GM18867 (cell line): ENCODE data around the gene NEBL.
A peak's percentile ranks its signal among the peaks of the same experiment; 100 is the strongest.

Experiments
- ATAC-seq: cut with Tn5 transposase; IDR thresholded peaks from one replicate; pipeline ENCODE4 v1.9.1; 2021; ENCODE audit warnings: mild to moderate bottlenecking, moderate library complexity; ENCODE audit not compliant: unreplicated experiment

The NEBL gene

DNA sequence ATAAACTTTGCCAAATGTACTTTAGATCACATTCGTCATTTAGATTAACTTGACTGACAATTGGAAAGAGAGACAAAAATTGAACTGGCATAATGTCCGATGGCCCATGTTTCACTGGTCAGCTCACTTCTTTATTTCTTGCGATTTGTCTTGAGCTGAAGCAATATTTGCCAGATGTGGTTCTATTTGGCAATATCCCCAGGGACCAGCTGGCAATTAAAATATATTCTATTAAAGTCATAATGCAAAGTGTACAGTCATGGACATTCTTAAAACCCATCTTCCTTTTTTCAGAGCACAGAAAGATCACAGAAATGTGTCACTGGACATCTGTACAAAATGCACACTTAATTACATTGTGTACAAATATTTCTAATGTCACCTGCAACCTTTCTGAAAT, 26.3 kb downstream of the NEBL start:
- no peak for ATAC-seq

DNA sequence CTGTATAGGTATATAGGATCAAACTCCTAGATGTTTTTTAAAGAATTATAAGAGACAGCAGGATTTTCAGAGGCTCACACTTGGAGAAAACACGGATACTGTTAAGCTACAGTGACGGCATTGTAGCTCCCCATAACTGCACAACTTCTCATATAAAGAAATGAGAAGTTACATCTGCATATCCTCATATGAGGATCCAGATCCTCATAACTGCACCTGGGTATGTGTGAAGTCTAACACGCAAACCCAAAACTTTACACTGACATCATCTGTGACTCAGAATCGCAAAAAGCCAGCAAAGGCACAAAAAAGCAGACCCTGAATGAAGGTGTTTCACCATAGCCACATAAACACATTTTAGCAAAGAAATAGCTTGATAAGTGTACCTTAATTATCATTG, 34.1 kb downstream of the NEBL start:
- peak; percentile 64 for ATAC-seq

DNA sequence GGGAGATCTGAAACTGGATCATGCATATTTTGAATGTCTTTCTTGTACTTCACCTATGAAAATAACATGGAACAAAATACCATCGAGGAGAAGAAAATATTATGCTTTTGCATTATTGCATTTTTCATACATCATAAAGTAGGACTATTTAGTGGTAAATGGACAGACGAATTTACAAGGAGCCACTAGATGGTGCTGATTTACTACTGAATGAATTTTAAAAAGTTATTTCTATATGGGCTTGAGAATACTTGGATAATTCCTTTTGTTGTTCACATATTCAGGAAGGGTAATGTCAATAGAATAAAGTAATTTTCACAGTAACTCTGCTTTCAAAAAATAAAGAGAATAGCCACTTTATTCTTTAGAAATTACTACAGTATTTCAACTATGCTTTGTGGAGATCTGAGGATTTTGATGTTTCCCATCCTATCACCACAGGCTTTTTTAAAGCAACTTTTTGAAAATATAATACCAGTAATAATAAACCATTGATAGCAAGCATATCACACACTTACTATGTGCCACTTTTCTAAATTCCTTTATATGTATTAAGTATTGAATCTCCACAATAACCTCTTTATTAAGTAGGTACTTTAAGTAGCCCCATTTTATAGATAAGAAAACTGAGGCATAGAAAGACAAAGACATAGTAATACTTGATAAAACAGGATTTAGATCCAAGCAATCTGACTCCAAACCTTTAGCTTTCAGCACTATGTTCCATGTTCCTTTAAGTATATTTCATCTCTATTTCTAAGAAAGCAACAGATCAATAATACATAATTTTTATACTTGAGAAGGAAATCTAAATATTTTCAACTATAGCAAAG, 38.6 kb downstream of the NEBL start:
- ATAC-seq = no peak

DNA sequence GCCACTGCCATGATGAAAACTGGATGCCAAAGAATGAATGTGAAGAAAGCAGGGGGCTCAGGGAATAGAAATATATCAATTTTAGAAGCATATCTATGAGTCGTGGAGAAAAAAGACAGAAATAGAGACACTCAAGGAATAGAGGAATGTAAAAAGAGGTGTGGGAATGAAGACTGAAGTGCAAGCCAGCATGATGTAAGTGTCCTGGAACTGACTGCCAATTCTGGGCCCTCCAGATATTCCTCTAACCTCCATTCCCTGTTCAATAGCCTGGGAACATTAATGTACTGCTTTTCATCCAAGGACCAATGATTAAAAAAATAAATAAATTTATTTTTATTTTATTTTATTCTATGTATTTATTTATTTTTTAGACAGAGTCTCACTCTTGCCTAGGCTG, 40.6 kb downstream of the NEBL start:
- no peak for ATAC-seq

DNA sequence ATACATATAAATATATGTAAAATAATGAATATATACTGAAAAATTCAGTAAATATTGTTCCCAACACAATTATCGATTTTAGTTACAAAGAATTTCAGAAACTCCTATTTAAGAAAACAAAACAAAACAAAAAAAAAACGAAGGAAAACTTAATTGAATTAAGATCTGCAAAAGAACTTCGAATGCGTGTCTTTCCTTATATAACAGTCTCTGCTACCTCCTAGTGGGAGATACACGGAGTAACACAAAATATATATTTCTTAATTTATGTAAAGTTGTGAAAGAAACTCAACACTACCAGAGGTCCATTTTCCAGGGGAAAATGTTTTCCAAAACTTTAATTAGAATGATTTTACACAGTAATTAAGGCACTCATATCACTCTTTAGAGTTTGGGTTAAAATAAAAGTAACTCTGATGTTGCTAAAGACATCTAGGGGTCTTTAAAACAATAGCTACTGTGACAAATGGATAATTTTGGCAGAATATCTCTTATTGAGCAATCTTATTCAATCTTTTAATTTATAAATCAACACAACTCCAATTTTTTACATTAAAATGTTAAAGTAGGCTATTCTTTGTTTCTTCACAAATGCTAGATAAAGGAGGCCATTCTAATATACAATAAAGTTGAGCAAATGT, 41.6 kb downstream of the NEBL start:
- no peak for ATAC-seq

DNA sequence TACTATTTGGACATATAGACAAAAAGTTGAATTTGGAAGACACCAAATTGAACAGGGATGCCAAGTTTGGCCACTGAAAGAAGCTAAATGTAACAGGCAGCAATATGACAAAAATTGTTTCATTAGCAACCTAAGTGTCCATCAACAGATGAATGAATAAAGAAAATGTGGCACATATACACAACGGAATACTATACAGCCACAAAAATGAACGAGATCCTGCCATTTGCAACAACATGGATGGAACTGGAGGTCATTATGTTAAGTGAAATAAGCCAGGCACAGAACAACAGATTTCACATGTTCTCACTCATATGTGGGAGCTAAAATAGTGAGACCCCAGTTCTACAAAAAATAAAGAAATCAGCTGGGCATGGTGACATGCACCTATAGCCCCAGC, 43.8 kb downstream of the NEBL start:
- no peak for ATAC-seq

DNA sequence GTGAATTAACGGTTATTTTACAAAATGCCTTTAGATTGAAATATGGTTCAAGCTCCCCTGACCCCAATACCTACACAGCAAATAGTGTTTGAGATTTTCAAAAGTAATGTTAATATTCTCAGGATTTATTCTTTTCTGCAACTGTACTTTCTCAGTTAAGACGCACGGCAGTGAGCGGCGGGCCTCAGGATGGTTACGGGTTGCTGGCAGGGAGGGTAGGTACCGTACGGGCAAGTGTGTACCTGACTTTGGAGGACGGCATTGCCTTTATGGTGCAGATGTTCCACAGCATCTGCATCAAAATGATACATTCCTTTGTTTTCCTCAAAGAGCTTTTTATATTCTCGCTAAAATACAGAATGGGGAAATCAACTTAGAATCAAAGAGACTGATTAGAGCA, 44.8 kb downstream of the NEBL start:
- no peak for ATAC-seq

DNA sequence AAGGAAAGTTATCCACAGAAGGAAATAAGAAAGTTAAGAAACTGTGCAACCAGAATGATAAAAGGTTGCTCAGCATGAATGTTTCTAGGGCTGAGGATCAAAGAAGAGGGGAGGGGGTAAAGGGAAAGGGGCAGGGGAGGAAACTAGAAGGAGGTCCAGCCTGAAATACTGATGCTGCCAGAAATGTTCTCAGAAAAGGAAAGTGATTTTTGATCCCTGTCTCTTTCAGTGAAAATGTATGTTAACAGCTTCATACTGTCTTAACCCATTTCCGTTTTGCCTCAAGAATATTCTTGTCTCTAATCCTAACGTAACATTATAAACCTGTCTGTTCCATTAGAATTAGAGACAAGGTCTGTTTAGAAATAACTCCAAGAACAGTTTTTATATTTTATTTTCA, 49.6 kb downstream of the NEBL start:
- ATAC-seq = no peak

DNA sequence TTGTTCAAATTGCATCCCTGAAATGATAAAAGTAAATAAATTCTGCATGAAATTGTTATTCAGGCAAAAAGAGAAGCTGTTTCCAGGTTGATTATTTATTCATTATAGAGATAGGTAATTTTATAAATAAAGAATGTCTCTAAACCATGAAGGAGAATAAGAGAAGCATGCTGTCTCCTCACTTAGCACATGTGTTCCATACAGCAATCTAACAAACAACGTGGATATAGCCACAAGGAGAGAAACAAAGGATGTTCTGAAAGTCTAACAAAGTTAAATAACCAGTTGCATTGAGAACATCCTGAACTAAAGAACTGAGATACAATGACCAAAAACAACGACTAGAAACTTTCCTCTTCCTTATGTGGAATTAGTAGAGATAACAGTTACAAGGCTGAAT, 50.8 kb downstream of the NEBL start:
- no peak for ATAC-seq

DNA sequence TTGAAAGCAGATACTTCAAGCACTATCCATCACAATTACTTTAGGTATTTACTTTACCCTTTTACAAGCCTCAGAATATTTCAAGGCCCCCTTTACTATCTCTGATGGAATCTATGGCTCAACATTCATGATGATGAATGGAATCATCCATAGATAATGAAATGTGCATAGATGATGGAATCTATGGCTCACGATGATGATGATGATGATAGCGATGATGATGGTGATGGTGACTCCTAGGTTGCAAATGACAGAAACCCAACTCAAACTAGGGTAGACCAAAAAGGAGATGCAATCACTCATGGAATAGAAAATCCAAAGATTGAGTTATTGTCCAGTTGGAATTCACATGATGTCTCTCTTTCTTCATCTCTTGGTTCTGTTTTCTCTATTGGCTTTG, 55.7 kb downstream of the NEBL start:
- ATAC-seq = no peak

DNA sequence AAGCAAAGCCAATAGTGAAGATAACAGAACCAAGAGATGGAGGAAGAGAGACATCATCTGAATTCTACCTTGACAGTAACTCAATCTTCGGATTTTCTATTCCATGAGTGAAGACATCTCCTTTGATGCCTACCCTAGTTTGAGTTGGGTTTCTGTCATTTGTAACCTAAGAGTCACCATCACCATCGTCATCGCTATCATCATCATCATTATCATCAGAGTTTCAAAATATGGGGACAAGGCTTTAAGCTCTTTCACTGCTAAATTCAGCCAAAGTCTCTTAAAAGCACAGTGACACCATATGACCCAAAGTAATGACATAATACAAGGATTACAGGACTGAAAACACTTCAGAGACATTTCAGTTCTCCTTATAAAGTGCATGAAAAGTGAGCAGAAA, 57.2 kb downstream of the NEBL start:
- ATAC-seq = no peak

DNA sequence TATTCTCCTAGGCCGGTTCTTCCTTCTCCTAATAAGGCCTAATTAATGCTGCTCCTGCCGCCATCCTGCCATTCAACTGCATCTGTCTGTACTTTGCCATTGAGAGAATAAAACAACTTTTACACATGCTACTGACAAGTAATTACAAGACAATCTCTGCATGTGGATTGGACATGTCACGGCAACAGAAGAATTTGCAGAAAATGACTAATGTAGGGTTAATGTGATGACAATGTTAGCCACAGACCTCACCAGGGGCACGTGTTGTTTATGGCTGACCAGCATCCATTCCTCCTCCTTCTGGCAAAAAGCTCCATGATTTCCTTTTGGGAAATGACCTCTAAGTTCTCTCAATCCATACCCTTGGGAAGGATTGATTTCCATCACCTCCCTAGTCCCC, 58.0 kb downstream of the NEBL start:
- no peak for ATAC-seq

DNA sequence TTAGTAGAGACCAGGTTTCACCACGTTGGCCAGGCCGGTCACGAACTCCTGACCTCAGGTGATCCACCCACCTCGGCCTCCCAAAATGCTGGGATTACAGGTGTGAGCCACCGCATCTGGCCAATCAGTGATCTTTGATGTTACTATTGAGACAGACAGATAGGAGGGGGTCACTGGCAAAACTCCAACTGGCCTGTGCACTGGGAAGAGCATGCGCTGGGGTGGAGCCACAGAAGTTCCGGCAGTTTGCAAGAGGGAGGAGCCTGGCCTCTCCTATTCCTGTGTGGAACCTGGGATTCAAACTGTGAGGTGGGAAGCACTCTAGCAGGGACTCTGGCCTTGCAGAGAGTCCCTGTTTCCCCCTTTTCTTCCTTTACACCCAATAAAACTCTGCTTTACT, 60.7 kb downstream of the NEBL start:
- no peak for ATAC-seq

DNA sequence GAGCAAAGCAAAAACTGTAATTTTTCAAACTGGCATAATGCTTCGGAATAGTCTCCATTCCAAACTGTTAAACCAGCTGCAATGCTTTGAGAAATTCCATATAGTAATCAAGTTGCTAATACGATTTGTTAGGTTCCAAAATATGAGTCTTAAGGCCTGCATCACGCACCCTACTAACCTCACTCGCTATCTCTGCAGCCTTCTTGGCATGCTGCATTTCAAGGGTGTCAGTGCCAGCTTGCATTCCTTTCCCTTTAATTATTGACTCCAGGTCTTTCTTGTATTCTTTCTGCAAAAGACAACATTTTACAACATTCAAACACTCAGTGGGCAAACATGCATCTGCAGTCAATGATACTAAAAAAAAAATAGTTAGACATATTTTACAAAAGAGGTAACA, 61.8 kb downstream of the NEBL start:
- ATAC-seq = no peak

DNA sequence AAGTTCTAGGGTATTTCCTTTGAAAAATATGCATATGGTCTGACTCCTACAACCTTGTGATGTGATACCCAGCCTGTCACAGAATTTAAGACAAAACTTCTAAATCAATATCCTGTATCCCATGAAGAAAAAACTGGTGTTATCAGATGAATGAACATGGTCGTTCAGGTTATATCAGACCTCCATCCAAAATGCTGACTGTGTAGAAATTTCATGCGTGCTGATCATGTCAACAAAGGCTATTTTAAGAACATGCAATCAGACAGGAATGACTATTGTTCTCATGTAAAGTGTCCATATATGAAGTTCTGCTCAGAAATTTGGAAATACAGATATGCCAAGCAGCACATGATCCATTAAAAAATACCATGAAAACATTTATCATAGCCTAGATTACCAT, 62.3 kb downstream of the NEBL start:
- ATAC-seq = no peak

DNA sequence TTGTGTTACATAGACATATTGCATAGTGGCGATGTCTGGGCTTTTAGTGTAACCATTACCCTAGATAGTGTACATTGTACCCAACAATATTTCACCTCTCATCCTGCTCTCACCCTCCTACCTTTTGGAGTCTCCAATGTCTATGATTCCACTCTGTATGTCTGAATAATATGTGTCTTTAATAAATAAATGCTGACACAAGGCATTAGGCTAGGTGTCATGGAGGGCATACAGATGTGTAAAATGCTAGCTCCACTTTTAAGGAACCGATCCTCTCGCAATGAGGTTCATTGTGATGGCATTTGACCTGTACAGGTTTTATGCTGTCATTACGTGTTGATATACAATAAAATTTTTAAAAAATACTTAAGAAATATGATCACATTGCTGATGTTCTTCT, 74.3 kb downstream of the NEBL start:
- ATAC-seq = no peak

DNA sequence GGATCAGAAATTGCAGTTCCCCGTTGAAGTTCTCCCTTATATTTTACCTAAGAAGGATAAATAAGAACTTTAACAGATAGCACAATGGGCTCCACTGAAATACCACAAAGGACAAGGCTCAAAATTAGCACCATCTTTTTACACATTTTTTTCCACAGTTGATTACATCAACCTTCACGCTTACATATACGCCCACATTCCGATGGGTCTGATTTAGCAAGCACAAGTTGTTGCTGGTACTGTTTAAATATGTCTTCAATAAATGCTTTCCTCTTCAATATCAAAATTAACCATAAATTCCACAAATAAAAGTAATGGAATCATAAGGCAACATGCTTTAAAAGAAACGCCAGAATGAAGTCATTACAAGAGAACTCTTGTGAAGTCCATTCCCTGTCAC, 79.5 kb downstream of the NEBL start:
- no peak for ATAC-seq

DNA sequence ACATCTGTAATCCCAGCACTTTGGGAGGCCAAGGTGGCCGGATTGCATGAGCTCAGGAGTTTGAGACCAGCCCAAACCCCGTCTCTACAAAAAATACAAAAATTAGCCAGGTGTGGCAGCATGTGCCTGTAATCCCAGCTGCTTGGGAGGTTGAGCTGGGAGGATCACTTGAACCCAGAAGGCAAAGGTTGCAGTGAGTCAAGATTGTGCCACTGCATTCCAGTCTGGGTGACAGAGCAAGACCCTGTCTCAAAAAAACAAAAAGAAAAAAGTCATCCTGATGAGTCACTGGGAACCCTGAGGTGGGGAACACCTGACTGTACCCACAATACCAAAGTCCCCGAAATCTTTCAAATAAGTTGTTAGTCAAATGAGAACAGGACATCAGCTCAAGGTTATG, 80.0 kb downstream of the NEBL start:
- no peak for ATAC-seq

DNA sequence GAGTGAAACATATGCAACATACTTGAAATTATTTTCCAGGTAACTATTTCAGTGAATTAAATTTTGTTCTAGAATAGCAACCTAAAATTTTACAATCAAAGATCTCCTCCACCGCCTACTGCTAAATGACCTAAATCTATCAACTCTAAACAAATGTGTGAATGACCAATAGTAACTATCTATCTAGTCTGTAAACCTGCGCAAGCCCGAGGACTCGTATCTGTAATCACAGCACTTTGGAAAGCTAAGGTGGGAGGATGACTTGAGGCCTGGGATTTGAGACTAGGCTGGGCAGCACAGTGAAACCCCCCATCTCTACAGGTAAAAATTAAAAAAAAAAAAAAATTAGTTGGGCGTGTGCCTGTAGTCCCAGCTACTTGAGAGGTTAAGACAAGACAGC, 83.0 kb downstream of the NEBL start:
- ATAC-seq = no peak

DNA sequence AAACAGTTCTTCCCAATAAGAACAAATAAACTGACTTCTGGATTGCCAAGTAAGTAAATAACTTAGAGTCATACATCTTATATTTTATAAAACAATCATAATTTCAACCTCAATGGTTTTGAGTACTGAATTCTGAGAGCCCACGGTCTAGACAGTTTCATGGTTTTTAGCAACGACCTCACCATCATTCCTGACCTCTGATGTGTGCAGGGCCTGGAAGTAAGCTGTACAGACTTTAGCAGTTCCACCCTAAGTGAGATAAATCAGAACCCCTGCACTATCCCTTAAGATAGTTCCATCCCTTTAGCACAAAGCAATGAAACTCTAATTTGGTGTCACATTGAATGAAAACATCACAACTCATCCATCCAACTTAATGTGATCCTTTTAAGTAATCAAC, 86.0 kb downstream of the NEBL start:
- ATAC-seq = no peak

DNA sequence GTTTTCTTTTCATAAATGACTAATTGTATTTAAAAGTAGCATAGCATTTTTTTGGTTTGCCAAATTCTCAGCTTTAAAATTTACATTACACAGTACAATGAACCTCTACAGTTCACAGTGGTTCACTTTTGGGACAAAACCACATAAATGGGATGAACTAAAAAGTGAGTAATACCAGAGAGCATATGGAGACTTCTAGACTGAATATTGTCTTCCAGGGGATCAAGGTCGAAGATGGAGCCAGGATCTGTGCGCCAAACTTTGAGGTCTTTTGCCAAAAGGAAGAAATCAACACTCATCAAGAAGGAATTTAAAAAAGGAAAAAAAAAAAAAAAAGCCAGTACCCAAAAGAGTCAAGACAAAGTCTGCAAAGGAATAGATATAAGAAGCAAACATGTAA, 87.5 kb downstream of the NEBL start:
- ATAC-seq = no peak

DNA sequence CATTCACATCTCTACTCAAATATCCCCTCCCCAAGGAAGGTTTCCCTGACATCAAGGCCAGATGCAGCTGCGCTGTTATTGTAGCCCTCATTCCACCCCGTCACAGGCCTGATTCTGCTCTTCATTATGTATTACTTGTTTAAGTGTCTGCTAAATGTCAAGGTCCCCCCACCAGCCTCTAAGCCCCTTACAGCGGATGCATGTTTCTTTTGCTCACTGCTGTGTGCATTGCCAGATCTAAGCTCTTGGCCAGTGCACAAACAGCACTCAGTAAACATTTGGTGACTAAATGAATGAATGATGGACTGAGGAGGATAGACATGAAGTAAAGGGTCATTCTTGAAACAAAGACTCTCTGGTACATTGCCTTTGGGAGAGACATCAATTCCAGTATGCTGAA, 90.6 kb downstream of the NEBL start:
- no peak for ATAC-seq

DNA sequence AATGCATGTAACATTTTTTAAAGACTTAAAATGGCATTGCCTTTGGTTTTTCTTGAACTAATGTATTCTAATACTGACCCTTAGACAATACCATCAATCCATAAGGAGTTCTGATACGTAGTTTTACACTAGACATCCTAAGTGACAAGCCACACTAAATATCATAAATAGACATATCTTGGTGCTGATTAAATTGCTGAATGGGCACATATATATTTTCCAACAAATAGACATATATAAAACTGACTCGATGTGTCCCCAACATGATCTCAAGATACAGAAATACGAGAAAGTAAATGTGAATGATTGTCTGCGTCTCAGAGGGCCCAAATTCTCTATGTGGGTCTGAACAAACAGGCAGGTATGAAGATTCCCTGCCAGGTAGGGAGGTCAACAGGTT, 99.8 kb downstream of the NEBL start:
- ATAC-seq = no peak
